ENCODE results near the gene PATL2.

DNA sequence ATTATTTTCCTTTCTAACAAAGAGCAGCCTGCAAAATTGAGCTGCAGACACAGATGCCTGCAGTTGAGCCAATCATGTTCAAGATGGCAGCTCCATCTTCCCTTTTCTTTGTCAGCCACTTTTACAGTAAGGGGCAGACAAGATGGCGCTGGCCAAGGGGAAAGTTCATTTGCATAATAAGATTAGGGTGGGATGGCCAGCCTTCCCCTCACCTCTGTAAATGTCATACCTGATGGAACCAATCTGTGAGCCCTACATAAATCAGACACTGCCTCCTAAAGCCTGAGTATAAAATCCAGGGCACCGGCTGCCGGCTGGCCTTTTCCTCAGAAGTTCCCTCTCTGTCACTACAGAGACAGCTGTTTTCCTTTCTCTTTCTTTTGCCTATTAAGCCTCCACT lies 15.8 kb downstream of the PATL2 start:
- TF ChIP-seq POLR2AphosphoS5 (IDR thresholded peaks at IDR 0.05; ENCODE audit: low read depth) (no peak), GABPA (IDR thresholded peaks at IDR 0.05; ENCODE audit: low read depth) (no peak), SPI1 (IDR thresholded peaks at IDR 0.05; ENCODE audit: borderline replicate concordance, low read depth) (no peak)
- TF ChIP-seq, protein P1, sequence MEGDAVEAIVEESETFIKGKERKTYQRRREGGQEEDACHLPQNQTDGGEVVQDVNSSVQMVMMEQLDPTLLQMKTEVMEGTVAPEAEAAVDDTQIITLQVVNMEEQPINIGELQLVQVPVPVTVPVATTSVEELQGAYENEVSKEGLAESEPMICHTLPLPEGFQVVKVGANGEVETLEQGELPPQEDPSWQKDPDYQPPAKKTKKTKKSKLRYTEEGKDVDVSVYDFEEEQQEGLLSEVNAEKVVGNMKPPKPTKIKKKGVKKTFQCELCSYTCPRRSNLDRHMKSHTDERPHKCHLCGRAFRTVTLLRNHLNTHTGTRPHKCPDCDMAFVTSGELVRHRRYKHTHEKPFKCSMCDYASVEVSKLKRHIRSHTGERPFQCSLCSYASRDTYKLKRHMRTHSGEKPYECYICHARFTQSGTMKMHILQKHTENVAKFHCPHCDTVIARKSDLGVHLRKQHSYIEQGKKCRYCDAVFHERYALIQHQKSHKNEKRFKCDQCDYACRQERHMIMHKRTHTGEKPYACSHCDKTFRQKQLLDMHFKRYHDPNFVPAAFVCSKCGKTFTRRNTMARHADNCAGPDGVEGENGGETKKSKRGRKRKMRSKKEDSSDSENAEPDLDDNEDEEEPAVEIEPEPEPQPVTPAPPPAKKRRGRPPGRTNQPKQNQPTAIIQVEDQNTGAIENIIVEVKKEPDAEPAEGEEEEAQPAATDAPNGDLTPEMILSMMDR (IDR thresholded peaks at IDR 0.05; ENCODE audit: insufficient read depth, low read length), result no peak
- TF ChIP-seq, protein P2, sequence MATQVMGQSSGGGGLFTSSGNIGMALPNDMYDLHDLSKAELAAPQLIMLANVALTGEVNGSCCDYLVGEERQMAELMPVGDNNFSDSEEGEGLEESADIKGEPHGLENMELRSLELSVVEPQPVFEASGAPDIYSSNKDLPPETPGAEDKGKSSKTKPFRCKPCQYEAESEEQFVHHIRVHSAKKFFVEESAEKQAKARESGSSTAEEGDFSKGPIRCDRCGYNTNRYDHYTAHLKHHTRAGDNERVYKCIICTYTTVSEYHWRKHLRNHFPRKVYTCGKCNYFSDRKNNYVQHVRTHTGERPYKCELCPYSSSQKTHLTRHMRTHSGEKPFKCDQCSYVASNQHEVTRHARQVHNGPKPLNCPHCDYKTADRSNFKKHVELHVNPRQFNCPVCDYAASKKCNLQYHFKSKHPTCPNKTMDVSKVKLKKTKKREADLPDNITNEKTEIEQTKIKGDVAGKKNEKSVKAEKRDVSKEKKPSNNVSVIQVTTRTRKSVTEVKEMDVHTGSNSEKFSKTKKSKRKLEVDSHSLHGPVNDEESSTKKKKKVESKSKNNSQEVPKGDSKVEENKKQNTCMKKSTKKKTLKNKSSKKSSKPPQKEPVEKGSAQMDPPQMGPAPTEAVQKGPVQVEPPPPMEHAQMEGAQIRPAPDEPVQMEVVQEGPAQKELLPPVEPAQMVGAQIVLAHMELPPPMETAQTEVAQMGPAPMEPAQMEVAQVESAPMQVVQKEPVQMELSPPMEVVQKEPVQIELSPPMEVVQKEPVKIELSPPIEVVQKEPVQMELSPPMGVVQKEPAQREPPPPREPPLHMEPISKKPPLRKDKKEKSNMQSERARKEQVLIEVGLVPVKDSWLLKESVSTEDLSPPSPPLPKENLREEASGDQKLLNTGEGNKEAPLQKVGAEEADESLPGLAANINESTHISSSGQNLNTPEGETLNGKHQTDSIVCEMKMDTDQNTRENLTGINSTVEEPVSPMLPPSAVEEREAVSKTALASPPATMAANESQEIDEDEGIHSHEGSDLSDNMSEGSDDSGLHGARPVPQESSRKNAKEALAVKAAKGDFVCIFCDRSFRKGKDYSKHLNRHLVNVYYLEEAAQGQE (IDR thresholded peaks at IDR 0.05; ENCODE audit: insufficient replicate concordance, low read depth), result no peak
